Esophagus muscularis mucosa (tissue), 3 donors: ENCODE data around the gene HSD17B11.

Experiments used
- CTCF ChIP-seq, 3 experiments: fragments of 200-600 bp in 2 of 3; fragments of 450-650 bp in 1 of 3; sonication (generic) in 2 of 3; IDR thresholded peaks; one replicate each; pipeline ENCODE4 v1.5.1; 2017 to 2019; ENCODE audit warnings: antibody characterized with exemption in 3 of 3, mild to moderate bottlenecking in 2 of 3, moderate library complexity in 1 of 3
- POLR2AphosphoS5 ChIP-seq, 2 donors: sonication (generic); formaldehyde crosslinking; IDR thresholded peaks; one replicate each; pipeline ENCODE4 v1.6.1; 2017; ENCODE audit warnings: antibody characterized with exemption in 2 of 2

- TF ChIP-seq CTCF (IDR thresholded peaks at IDR 0.05) = no peak
- TF ChIP-seq POLR2AphosphoS5 (IDR thresholded peaks at IDR 0.05) = no peak
These were observed 60.2 kb downstream of the HSD17B11 start for GRCh38 chr4:87330761-87331160.
